ENCODE data around the gene TRABD.

Gene TRABD

GRCh38 chr22:50208939-50209892 is 23.5 kb downstream of the TRABD start:
- TF ChIP-seq, protein P1, sequence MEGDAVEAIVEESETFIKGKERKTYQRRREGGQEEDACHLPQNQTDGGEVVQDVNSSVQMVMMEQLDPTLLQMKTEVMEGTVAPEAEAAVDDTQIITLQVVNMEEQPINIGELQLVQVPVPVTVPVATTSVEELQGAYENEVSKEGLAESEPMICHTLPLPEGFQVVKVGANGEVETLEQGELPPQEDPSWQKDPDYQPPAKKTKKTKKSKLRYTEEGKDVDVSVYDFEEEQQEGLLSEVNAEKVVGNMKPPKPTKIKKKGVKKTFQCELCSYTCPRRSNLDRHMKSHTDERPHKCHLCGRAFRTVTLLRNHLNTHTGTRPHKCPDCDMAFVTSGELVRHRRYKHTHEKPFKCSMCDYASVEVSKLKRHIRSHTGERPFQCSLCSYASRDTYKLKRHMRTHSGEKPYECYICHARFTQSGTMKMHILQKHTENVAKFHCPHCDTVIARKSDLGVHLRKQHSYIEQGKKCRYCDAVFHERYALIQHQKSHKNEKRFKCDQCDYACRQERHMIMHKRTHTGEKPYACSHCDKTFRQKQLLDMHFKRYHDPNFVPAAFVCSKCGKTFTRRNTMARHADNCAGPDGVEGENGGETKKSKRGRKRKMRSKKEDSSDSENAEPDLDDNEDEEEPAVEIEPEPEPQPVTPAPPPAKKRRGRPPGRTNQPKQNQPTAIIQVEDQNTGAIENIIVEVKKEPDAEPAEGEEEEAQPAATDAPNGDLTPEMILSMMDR (IDR thresholded peaks at IDR 0.05; ENCODE audit: extremely low read depth, insufficient read depth, missing control alignments), result no peak

DNA sequence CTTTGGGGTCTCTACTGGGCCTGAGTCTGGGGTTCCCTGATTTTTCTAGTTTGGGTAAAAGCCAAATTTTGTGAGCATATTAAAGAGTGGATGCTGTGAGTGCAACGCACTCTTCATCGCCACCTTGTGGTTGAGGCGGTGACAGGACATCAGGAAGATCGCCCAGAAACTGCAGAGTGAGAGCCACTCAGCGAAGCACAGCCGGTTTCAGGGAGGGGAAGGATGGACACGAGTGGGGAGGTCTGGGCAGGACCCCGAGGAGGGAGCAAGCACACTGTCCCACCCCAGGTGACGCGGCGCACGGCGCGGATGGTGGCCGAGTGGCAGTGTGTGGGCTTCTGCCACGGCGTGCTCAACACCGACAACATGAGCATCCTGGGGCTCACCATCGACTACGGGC is 24.2 kb downstream of the TRABD start:
- peak; percentile 92 for DNase-seq (ENCODE audit: low spot score)
- in situ Hi-C loops (cut with MboI; ENCODE audit: low pct_unique_long_range_greater_than_20kb, low sequenced_read_pairs, unreplicated experiment), result loop anchor here (10.0 kb wide), 1 partner anchor 65 kb away; no protein-coding TSS in a partner anchor
- TF ChIP-seq, protein P1 (IDR thresholded peaks at IDR 0.05; ENCODE audit: extremely low read depth, insufficient read depth, missing control alignments), result peak; percentile 88

More at GRCh38 chr22:50208939-50209892, 23.5 kb downstream of the TRABD start:
- DNase-seq (ENCODE audit: low spot score), result peak; percentile 43
- in situ Hi-C loops (cut with MboI; ENCODE audit: low pct_unique_long_range_greater_than_20kb, low sequenced_read_pairs, unreplicated experiment), result loop anchor here (10.0 kb wide), 1 partner anchor 64 kb away; no protein-coding TSS in a partner anchor

GRCh38 chr22:50210378-50211139 is 24.8 kb downstream of the TRABD start:
- in situ Hi-C loops (cut with MboI; ENCODE audit: low pct_unique_long_range_greater_than_20kb, low sequenced_read_pairs, unreplicated experiment), result no loop called here
- DNase-seq (ENCODE audit: low spot score), result no peak
- TF ChIP-seq, protein P1 (IDR thresholded peaks at IDR 0.05; ENCODE audit: extremely low read depth, insufficient read depth, missing control alignments), result no peak

DNA sequence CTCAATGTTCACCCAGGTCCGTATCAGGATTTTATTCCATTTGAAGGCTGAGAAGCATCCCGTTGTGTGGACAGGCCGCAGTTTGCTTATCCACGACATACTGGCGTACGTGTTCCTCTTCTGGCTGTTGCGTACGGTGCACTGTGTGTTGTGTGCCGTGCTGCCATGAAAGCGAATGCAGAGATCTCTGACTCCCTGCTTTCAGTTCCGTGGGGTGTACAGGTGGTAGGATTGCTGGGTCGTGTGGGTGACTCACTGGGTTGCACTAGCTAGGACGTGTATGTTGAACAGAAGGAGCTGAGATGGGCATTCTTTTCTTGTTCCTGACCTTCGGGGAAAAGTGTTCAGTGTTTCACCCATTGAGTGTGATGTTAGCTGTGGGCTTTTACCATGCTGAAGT is 25.4 kb downstream of the TRABD start:
- DNase-seq (ENCODE audit: low spot score), result no peak
- in situ Hi-C loops (cut with MboI; ENCODE audit: low pct_unique_long_range_greater_than_20kb, low sequenced_read_pairs, unreplicated experiment), result no loop called here
- TF ChIP-seq, protein P1 (IDR thresholded peaks at IDR 0.05; ENCODE audit: extremely low read depth, insufficient read depth, missing control alignments), result no peak

DNA sequence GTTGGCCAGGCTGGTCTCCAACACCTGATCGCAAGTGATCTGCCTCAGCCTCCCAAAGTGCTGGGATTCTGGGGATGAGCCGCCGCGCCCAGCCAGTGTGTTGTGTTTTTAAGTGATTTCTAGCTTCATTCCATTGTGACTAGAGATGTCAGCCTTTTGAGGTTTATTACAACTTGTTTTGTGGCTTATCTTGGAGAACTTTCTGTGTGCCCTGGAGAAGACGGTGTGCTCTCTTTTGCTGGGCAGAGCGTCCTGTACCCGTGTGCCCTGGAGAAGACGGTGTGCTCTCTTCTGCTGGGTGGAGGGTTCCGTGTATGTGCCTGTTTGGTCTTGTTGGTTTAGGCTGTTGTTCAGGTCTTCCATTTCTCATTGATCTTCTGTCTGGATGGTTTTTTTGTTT is 27.6 kb downstream of the TRABD start:
- no peak for DNase-seq (ENCODE audit: low spot score)
- in situ Hi-C loops (cut with MboI; ENCODE audit: low pct_unique_long_range_greater_than_20kb, low sequenced_read_pairs, unreplicated experiment), result no loop called here
- TF ChIP-seq, protein P1 (IDR thresholded peaks at IDR 0.05; ENCODE audit: extremely low read depth, insufficient read depth, missing control alignments), result no peak

GRCh38 chr22:50215297-50216054 is 29.8 kb downstream of the TRABD start:
- TF ChIP-seq, protein P1 (IDR thresholded peaks at IDR 0.05; ENCODE audit: extremely low read depth, insufficient read depth, missing control alignments), result no peak
- DNase-seq (ENCODE audit: low spot score), result no peak
- in situ Hi-C loops (cut with MboI; ENCODE audit: low pct_unique_long_range_greater_than_20kb, low sequenced_read_pairs, unreplicated experiment), result no loop called here
